Mesenchymal stem cell (in vitro differentiated cells and primary cell): ENCODE results near the gene KIAA1671.

Source experiments
- DNase-seq: peaks from one replicate; pipeline ENCODE4 v3.0.0-alpha.2; 2013
- H2AFZ ChIP-seq: one replicate; pipeline ENCODE4 v1.6.1; 2013; ENCODE audit warnings: low read depth, mild to moderate bottlenecking, control low read depth, inconsistent platforms, low read length, moderate library complexity
- H2AK5ac ChIP-seq: 2 replicates; pipeline ENCODE4 v1.6.1; 2013; ENCODE audit warnings: low read length, moderate library complexity, mild to moderate bottlenecking, inconsistent platforms; ENCODE audit not compliant: severe bottlenecking
- H2BK120ac ChIP-seq: one replicate; pipeline ENCODE4 v1.6.1; 2013; ENCODE audit warnings: low read depth, mild to moderate bottlenecking, inconsistent platforms, low read length, moderate library complexity
- H2BK12ac ChIP-seq, 2 experiments: one replicate each; pipeline ENCODE4 v1.6.1; 2013; ENCODE audit warnings: inconsistent platforms in 2 of 2, low read length in 2 of 2, mild to moderate bottlenecking in 2 of 2, moderate library complexity in 2 of 2, control low read depth in 1 of 2
- H2BK15ac ChIP-seq: one replicate; pipeline ENCODE4 v1.6.1; 2013; ENCODE audit warnings: mild to moderate bottlenecking, low read depth, inconsistent platforms; ENCODE audit not compliant: poor library complexity, severe bottlenecking
- H2BK5ac ChIP-seq: 2 replicates; pipeline ENCODE4 v1.6.1; 2013; ENCODE audit warnings: low read depth, mild to moderate bottlenecking, low read length, control low read depth, inconsistent platforms; ENCODE audit not compliant: poor library complexity, severe bottlenecking
- H3K14ac ChIP-seq, 2 experiments: one replicate each; pipeline ENCODE4 v1.6.1; 2013; ENCODE audit warnings: inconsistent platforms in 2 of 2, low read length in 2 of 2, control low read depth in 1 of 2, mild to moderate bottlenecking in 1 of 2, moderate library complexity in 1 of 2
- H3K18ac ChIP-seq, 2 experiments: one replicate each; pipeline ENCODE4 v1.6.1; 2013; ENCODE audit warnings: inconsistent platforms in 2 of 2, low read length in 2 of 2, control low read depth in 1 of 2, low read depth in 1 of 2, mild to moderate bottlenecking in 1 of 2
- H3K23ac ChIP-seq, 2 experiments: one replicate each; pipeline ENCODE4 v1.6.1; 2013; ENCODE audit warnings: inconsistent platforms in 2 of 2, low read length in 2 of 2, mild to moderate bottlenecking in 2 of 2, moderate library complexity in 2 of 2, control low read depth in 1 of 2
- H3K27ac ChIP-seq: 2 replicates; pipeline ENCODE4 v1.5.1; 2013; ENCODE audit warnings: mild to moderate bottlenecking, moderate library complexity, low read length, control low read depth, inconsistent platforms; ENCODE audit not compliant: poor library complexity, severe bottlenecking
- H3K27me3 ChIP-seq, 2 experiments: 2 replicates each; pipeline versions ENCODE4 v1.6.1 to v1.7.0; 2013; ENCODE audit warnings: low read length in 2 of 2, mild to moderate bottlenecking in 2 of 2, moderate library complexity in 2 of 2, control low read depth in 1 of 2, inconsistent platforms in 1 of 2; ENCODE audit not compliant: control insufficient read depth in 1 of 2, insufficient read depth in 1 of 2
- H3K36me3 ChIP-seq, 2 experiments: 2 replicates each; pipeline versions ENCODE4 v1.6.1 to v1.7.0; 2013; ENCODE audit warnings: low read length in 2 of 2, control low read depth in 1 of 2, inconsistent platforms in 1 of 2, low read depth in 1 of 2, mild to moderate bottlenecking in 1 of 2; ENCODE audit not compliant: insufficient read depth in 2 of 2, control insufficient read depth in 1 of 2
- H3K4ac ChIP-seq, 2 experiments: one replicate each; pipeline ENCODE4 v1.6.1; 2013; ENCODE audit warnings: inconsistent platforms in 2 of 2, low read length in 2 of 2, mild to moderate bottlenecking in 2 of 2, moderate library complexity in 2 of 2, control low read depth in 1 of 2, low read depth in 1 of 2
- H3K4me1 ChIP-seq: 2 replicates; pipeline ENCODE4 v1.6.1; 2013; ENCODE audit warnings: low read depth, low read length, control low read depth; ENCODE audit not compliant: control insufficient read depth, insufficient read depth
- H3K4me2 ChIP-seq: 2 replicates; pipeline ENCODE4 v1.6.1; 2013; ENCODE audit warnings: low read length, mild to moderate bottlenecking, inconsistent platforms; ENCODE audit not compliant: poor library complexity, severe bottlenecking
- H3K4me3 ChIP-seq, 2 experiments: 2 replicates each; pipeline versions ENCODE4 v1.5.1 to v1.7.0; 2013; ENCODE audit warnings: low read length in 2 of 2, mild to moderate bottlenecking in 2 of 2, control low read depth in 1 of 2, low read depth in 1 of 2; ENCODE audit not compliant: insufficient read depth in 1 of 2
- H3K79me1 ChIP-seq: replicated peaks from 2 replicates; pipeline ENCODE4 v1.6.1; 2013; ENCODE audit warnings: mild to moderate bottlenecking, control low read depth, low read length, inconsistent platforms; ENCODE audit not compliant: poor library complexity, severe bottlenecking
- H3K9ac ChIP-seq: 2 replicates; pipeline ENCODE4 v1.7.0; 2013; ENCODE audit warnings: mild to moderate bottlenecking, low read length, moderate library complexity
- H3K9me3 ChIP-seq: 2 replicates; pipeline ENCODE4 v1.7.0; 2013; ENCODE audit warnings: mild to moderate bottlenecking, low read length; ENCODE audit not compliant: control insufficient read depth
- H4K8ac ChIP-seq: one replicate; pipeline ENCODE4 v1.6.1; 2013; ENCODE audit warnings: inconsistent platforms, mild to moderate bottlenecking, low read length, moderate library complexity
- H4K91ac ChIP-seq: one replicate; pipeline ENCODE4 v1.6.1; 2013; ENCODE audit warnings: mild to moderate bottlenecking, low read length, inconsistent platforms
- WGBS: methylation state at CpG from one replicate; pipeline ENCODE4 v1.1.7; 2013; ENCODE audit warnings: mixed read lengths; 5-methylcytosine and 5-hydroxymethylcytosine counted together

KIAA1671 gene

GRCh38 chr22:25174888-25175411 lies 222.4 kb downstream of the KIAA1671 start:
- H2BK12ac ChIP-seq: no peak overlapping the region
- H3K14ac ChIP-seq: no peak overlapping the region
- H3K18ac ChIP-seq: no peak overlapping the region
- no peak overlapping the region for H3K4me3 ChIP-seq
- no peaks in the 10 kb centered on the region for H3K4me1 ChIP-seq
- no peak overlapping the region for H4K91ac ChIP-seq
- H2BK5ac ChIP-seq: no peak overlapping the region
- H3K4ac ChIP-seq: no peak overlapping the region
- peaks cover 20 to 22% of the 10 kb centered on the region in 2 experiments for H3K36me3 ChIP-seq
- 80% methylated on average over 6 of the region's 6 CpGs for WGBS
- no peak overlapping the region for H3K27ac ChIP-seq
- H3K79me1 ChIP-seq: no peaks in the 10 kb centered on the region
- H3K9ac ChIP-seq: no peak overlapping the region
- no peak overlapping the region for H2AK5ac ChIP-seq
- no peak overlapping the region for H2BK120ac ChIP-seq
- H3K9me3 ChIP-seq: peaks cover 7% of the 10 kb centered on the region
- H3K23ac ChIP-seq: no peak overlapping the region
- no peak for DNase-seq
- no peak overlapping the region for H2BK15ac ChIP-seq
- no peak overlapping the region for H3K4me2 ChIP-seq
- no peak overlapping the region for H2AFZ ChIP-seq
- H4K8ac ChIP-seq: no peak overlapping the region
- no peaks in the 10 kb centered on the region for H3K27me3 ChIP-seq

DNA sequence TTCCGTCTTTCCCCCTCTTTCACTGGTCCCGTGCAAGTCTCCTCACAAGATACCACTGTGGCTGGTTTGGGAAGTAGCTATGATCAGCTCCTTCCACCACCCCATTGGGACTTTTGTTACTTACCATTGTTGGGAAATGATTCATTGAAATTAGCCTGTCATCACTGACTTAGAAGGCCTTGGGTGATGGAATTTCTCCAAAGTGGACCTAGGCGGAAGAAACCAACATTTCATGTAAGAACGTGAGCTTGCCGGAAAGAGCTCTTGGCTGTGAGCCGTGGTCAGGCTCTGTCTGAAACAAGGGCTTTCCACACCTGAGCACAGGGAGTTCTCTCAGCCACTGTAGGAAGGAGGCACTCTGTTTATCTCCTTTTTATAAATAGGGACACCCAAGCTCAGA lies 223.7 kb downstream of the KIAA1671 start:
- no peak overlapping the region for H2BK5ac ChIP-seq
- no peak overlapping the region for H3K23ac ChIP-seq
- H2AFZ ChIP-seq: no peak overlapping the region
- WGBS: 96% methylated on average over 5 of the region's 6 CpGs
- H2AK5ac ChIP-seq: no peak overlapping the region
- H3K4me3 ChIP-seq: no peak overlapping the region
- no peak overlapping the region for H3K4ac ChIP-seq
- H3K27ac ChIP-seq: no peak overlapping the region
- H3K79me1 ChIP-seq: no peaks in the 10 kb centered on the region
- no peak overlapping the region for H3K14ac ChIP-seq
- no peak overlapping the region for H2BK15ac ChIP-seq
- H3K18ac ChIP-seq: no peak overlapping the region
- H3K27me3 ChIP-seq: no peaks in the 10 kb centered on the region
- no peak overlapping the region for H4K8ac ChIP-seq
- no peak overlapping the region for H4K91ac ChIP-seq
- H3K4me2 ChIP-seq: no peak overlapping the region
- DNase-seq: no peak
- peaks cover 20 to 22% of the 10 kb centered on the region in 2 experiments for H3K36me3 ChIP-seq
- H2BK12ac ChIP-seq: no peak overlapping the region
- H3K9ac ChIP-seq: no peak overlapping the region
- H3K9me3 ChIP-seq: peaks cover 15% of the 10 kb centered on the region
- no peaks in the 10 kb centered on the region for H3K4me1 ChIP-seq
- H2BK120ac ChIP-seq: no peak overlapping the region

DNA sequence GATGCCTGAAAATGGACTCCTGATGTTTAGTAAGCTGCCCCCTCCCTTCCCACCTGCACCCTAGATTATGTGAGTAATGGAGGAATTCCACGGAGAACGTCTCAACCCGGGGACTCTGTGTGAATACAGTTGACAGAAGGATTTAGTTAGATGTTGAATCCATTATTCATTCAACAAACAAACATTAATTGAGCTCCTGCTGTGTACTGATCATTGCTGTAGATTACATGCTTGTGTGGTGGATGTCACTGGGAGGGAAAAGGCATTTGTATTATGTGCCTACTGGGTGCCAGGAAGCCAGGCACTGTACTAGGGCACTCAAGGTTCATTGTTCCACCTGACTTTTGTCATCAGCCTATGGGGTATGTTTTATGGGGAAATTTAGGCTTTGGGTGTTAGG lies 224.3 kb downstream of the KIAA1671 start:
- no peaks in the 10 kb centered on the region for H3K4me1 ChIP-seq
- H3K27ac ChIP-seq: no peak overlapping the region
- DNase-seq: no peak
- no peak overlapping the region for H2BK12ac ChIP-seq
- no peak overlapping the region for H2AFZ ChIP-seq
- no peaks in the 10 kb centered on the region for H3K79me1 ChIP-seq
- WGBS: no CpG with 5 or more reads among the region's 3 CpGs
- H3K14ac ChIP-seq: no peak overlapping the region
- H4K91ac ChIP-seq: no peak overlapping the region
- no peak overlapping the region for H3K4me2 ChIP-seq
- no peak overlapping the region for H3K23ac ChIP-seq
- H2BK15ac ChIP-seq: no peak overlapping the region
- H2BK5ac ChIP-seq: no peak overlapping the region
- H4K8ac ChIP-seq: no peak overlapping the region
- no peak overlapping the region for H2BK120ac ChIP-seq
- no peak overlapping the region for H3K4ac ChIP-seq
- no peak overlapping the region for H2AK5ac ChIP-seq
- no peak overlapping the region for H3K9ac ChIP-seq
- no peaks in the 10 kb centered on the region for H3K27me3 ChIP-seq
- peaks cover 20 to 22% of the 10 kb centered on the region in 2 experiments for H3K36me3 ChIP-seq
- H3K4me3 ChIP-seq: no peak overlapping the region
- H3K18ac ChIP-seq: no peak overlapping the region
- peaks cover 15% of the 10 kb centered on the region for H3K9me3 ChIP-seq

DNA sequence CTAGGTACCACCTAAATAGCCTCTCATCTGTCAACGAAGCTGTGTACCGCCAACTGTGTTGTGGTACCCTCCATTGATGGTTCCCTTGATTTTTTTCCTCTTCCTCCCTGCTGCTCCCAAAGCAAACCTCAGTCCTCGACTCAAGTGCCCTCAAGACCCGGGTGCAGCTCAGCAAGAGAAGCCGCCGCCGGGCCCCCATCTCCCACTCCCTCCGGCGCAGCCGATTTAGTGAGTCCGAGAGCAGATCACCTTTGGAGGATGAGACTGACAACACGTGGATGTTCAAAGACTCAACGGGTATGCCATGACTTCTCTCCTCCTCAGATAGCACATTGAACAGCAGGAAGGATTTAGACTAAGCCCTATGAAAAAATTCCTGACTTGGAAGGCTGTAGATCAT lies 224.7 kb downstream of the KIAA1671 start:
- H3K14ac ChIP-seq: no peak overlapping the region
- no peak overlapping the region for H3K23ac ChIP-seq
- no peak overlapping the region for H2BK120ac ChIP-seq
- no peak overlapping the region for H3K4ac ChIP-seq
- H3K9me3 ChIP-seq: peaks cover 15% of the 10 kb centered on the region
- no peak overlapping the region for H4K91ac ChIP-seq
- no peak overlapping the region for H2AK5ac ChIP-seq
- H4K8ac ChIP-seq: no peak overlapping the region
- no peak overlapping the region for H3K18ac ChIP-seq
- H2BK5ac ChIP-seq: no peak overlapping the region
- H3K4me1 ChIP-seq: no peaks in the 10 kb centered on the region
- H3K9ac ChIP-seq: no peak overlapping the region
- WGBS: 95% methylated on average over 12 of the region's 13 CpGs
- no peak overlapping the region for H3K4me2 ChIP-seq
- peaks cover 20 to 22% of the 10 kb centered on the region in 2 experiments for H3K36me3 ChIP-seq
- DNase-seq: no peak
- no peak overlapping the region for H3K4me3 ChIP-seq
- no peaks in the 10 kb centered on the region for H3K27me3 ChIP-seq
- H3K79me1 ChIP-seq: no peaks in the 10 kb centered on the region
- no peak overlapping the region for H2AFZ ChIP-seq
- H3K27ac ChIP-seq: no peak overlapping the region
- H2BK12ac ChIP-seq: no peak overlapping the region
- H2BK15ac ChIP-seq: no peak overlapping the region
